Muscle of back (tissue), 11 donors: ENCODE results near the gene LDLRAP1. TPM values are rescaled to one million over a fixed set of nuclear protein-coding genes. Genes with fewer than 3 reads are reported as not detected.
"Not testable (repeated sequence)": the region's sequence is repeated elsewhere in the genome, so short reads cannot be mapped to it uniquely, and the experiment has no call there.

Source experiments
- DNase-seq, 3 donors: peaks; one replicate each; pipeline versions ENCODE4 v3.0.0 to v3.0.0-alpha.2; 2013
- polyA plus RNA-seq, 10 donors: library from polyadenylated mRNA; unstranded; fragments of 120-200 nt; gene quantifications; one replicate each; pipeline ENCODE4 v1.2.1, GENCODE V29; 2013; ENCODE audit not compliant: insufficient read length in 10 of 10

The LDLRAP1 gene
- polyA plus RNA-seq, 10 donors = 11.4 to 19.3 (median 14.2) TPM

DNA sequence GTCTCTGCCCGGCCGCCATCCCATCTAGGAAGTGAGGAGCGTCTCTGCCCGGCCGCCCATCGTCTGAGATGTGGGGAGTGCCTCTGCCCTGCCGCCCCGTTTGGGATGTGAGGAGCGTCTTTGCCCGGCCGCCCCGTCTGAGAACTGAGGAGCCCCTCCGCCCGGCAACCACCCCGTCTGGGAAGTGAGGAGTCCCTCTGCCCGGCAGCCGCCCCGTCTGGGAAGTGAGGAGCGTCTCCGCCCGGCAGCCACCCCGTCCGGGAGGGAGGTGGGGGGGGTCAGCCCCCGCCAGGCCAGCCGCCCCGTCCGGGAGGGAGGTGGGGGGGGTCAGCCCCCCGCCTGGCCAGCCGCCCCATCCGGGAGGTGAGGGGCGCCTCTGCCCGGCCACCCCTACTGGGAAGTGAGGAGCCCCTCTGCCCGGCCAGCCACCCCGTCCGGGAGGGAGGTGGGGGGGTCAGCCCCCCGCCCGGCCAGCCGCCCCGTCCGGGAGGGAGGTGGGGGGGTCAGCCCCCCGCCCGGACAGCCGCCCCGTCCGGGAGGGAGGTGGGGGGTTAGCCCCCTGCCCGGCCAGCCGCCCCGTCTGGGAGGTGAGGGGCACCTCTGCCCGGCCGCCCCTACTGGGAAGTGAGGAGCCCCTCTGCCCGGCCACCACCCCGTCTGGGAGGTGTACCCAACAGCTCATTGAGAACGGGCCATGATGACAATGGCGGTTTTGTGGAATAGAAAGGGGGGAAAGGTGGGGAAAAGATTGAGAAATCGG, 60.6 kb downstream of the LDLRAP1 start:
- not testable (repeated sequence) for DNase-seq

DNA sequence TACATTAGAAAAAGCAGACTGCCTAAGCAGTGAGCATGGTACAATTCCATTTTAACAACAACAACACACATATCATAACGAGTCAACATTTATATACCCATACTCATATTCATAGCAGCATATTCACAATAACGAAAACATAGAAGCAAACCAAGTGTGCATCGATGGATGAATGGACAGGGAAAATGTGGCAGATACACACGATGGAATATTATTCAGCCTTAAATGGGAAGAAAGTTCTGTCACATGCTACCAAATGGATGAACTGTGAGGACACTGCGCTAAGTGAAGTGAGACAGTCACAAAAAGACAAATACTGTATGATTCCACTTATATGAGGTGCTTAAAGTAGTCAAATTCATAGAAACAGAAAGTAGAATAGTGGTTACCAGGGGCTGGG, 63.7 kb downstream of the LDLRAP1 start:
- DNase-seq = no peak

DNA sequence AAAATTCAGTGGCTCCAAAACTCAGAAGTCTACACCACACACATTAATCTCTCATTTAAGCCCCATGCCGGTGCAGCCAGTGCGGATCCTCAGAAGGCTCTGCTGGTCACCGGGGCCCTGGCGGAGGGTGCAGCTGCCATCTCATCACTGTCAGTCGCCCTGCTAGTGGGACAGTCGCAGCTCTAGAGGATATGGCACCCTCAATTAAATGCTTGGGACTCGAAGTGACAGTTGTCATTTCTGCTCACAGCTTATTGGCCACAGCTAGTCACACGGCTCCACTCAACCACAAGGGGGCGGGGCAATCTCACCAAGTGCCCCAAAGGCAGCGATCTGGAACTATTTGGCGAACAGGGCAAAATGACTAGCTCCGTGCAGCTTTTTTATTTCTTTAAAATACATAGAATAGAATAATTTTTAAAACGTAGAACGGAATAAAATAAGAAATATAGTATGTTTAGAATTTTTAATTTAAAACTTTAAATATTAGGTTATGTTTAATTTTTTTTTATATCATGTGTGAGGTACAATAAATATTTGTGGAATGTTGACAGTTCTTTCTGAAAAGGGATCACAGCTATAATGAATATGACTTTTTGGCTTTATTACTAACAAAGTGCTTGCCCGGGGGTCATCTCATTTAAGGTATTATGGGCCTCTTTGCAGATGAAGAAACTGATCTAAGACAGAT, 65.2 kb downstream of the LDLRAP1 start:
- peak; percentile 78 to 89 (median 83) for DNase-seq

DNA sequence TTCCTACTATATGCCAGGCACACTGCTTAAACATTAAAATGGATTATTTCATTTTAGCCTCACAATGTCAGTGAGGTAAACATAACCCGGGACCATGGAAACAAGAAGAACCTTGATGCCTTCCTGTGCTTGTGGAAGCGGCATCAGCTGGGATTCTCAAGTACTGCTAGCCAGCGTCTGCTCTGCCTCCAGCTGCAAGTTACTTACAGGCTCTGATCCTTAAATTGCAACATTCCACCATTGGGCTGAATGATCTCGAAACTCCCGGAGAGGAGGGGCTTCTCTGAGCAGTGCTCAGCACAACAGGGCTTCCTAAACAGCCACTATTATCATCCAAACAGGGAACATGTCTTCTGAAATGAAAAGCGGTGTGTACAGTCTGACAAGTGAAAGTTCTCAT, 66.5 kb downstream of the LDLRAP1 start:
- peak in 1 of 3 donors; percentile 39 for DNase-seq

DNA sequence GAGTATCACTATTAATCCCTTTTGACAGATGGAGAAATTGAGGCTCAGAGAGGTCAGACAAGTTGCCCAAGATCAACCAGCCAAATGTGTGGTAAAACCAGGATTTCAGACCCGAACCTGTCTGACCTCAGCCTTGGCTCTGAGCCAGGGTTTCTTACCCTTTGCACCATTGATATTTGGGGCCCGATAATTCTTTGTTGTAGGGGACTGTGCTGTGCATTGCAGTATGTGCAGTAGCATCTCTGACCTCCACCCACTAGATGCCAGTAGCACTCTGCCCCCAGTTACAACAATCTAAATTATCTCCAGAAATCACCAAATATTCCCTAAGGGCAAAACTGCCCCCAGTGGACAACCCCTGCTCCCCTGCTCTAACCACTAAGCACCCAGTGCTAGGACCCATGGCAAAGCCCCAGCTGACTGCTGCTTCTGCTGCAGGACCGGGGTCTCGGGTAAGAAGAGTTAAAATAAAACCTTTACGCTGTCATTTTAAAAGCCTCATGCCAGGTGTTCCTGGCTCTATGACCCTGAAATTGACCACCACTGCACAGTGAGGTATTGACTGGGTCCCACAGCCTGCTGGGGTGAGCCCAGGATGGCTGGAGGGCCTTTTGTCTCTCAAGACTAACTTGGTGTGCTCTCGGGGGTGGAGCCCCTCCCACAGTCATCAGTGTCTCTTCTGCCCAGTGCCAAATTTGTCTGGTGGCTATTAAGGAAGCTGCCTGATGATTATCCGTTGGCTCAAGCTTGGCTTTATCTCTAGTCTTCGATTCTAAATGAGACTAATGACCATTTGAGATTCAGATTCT, 67.6 kb downstream of the LDLRAP1 start:
- DNase-seq = no peak

DNA sequence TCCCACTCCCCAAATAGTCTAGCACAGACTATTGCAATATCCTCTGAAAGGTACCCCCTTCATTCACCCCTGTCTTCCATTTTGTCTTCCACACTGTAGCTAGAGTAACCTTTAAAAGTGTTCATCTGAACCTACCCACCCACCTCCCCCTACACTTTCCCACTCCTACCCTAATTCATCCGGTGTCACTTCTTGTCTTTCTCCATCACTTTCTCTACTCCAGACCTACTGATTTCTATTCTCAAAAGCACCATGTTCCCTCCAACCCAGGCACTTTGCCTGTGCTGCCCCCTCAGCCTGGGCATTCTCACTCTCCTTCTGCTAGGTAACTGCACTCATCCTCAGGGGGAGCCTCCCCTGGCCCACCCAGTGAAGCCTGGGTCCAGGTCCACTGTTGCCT, 68.4 kb downstream of the LDLRAP1 start:
- no peak for DNase-seq

DNA sequence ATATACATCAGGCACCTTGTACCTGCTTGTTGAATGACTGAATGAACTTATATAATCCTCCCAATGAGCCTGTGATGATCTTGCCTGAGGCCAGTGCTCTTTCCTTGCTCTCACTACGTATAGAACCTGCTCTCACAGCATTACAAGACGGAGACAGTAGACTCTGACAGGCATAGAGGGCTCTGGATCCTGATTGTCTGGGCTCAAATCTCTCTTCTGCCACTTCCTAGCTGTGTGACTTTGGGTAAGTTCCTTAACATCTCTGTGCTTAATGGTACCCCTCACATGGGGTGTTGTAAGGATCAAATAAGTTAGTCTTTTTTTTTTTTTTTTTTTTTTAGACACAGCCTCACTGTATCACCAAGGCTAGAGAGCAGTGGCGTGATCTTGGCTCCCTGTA, 69.0 kb downstream of the LDLRAP1 start:
- no peak for DNase-seq

DNA sequence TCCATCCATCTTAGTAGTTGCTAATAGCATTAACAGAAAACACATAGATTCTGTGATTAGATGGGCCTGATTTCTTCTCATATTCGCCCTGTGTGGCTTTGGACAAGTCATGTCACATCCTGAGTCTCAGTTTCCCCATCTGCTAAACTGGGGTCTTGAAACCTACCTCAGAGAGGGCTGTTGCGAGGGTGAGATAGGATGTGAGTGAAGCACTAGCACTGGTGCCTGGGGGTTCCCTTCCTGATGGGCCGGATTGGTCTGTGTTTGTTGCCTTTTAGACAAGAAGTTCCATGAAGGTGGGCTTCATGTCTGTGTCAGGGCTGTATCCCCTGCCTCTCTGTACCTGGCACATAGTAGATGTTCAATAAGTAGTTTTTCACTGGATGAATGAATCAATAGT, 69.7 kb downstream of the LDLRAP1 start:
- DNase-seq = no peak

DNA sequence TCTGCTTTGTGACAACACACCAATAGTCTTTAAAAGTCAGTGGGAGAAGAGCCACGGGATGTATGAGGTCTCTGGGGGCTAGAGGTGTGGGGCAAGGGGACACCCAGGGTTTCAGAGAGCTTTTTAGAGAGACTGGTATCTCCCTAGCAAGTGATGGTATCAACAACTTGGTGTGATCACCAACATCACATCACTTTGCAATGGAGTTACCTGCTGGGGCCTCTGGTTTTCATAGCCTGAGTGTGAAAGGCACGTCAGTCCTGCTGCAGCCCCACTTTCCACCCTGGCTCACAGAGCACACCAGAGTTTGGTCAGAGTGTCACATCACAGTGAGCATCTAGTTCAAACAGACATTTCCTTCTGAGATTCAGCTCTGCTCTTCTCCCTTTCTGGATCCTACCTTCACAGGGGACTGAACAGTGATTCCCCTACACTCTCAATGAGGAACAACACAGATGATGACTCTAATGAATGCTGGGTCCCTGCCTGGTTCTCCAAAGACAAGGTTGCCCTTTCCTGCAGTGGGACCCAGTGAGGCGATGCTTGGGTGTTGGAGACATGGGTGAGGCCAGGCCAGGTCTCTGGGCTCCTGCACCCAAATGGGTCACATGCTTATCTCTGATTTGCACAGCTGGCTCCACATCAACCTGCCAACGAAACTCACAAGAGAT, 71.2 kb downstream of the LDLRAP1 start:
- DNase-seq = no peak

DNA sequence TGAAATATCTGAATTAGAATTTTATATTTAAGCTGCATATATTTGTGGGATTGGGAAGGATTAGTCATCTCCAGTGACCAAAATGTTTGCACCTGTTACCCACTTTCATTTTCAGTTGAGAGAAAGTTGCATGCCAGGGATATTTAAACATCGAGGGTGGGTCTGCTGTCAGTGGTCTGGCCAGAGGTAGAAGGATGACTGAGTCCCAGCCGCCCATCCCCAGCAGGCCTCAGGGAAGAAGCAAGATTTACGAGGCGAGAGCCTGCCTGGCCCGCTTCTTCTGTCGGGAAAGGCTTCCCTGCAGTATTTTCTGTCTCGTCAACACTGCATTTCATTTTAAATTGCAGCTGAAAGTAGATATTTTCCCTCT, 71.8 kb downstream of the LDLRAP1 start:
- DNase-seq = no peak

DNA sequence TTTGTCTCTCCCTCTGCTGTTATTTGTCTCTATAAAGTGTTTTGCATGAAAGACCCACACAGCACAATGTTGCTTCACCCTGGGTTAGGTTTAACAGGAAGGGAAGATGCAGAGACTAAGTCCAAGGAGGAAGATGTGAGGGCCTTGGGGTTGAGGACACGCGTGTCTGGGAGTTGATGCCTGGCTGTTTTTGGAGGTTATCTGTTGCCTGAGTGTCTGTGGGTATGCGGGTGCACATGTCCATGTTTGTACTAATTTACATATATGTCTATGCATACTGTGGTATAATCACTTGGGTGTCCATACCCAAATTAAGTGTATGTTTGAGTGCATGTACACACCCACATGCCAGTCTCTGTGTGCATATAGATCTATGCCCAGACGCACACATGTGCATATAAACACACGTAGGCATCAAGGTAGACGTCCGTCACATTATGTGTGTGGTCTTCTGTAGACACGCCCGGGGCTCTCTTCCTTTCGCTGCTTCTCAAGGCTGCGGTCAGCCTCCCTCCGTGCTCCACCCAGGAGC, 72.2 kb downstream of the LDLRAP1 start:
- DNase-seq = no peak

DNA sequence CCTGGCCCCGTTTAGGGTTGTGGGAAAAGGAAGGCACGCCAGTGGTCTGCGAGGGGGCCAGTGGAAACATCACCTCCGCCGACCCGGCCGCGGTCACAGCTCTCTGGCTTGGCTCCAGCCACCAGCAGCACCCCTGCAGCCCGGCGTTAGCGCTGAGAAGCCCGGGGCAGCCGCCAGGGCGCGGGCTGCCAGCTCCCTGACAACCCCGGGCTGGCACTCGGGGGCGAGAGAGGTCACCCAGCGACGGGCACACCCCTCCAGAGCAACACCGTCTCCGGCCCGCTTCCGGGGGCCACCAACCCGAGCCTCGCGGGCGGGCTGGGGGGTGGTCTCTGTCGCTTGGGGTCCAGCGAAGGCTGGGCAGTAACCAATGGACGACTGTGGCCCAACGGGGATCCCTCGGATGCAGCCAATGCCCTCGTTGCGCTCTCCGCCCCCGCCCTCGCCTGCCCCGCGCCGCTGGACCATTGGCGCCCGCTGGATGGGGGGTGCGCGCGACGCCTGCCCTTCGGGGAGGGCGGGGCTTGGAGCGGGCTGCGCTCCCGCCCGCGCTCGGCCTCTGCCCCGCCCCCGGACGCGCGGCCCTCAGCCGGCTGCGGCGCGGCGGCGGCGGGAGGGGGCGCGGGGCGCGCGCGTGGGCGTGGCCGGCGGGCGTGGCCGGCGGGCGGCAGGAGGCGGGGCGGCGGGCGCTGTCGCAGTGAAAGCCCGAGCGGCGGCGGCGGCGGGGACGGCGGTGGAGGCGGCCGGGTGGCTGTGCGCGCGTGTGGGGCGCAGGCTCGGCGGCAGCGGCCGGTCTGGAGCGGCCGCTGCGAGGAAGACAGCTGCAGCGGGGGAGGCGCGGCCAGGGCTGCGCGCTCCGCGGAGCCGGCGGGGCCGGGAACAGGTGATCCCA, 72.9 kb downstream of the LDLRAP1 start, which contains the start of gene MAN1C1:
MAN1C1 (plus strand) TSS at position 697 of the 892 bp plus-strand sequence. CDS start 1,007 bp downstream, outside the sequence.
- DNase-seq = peak; percentile 79 to 91 (median 88)

DNA sequence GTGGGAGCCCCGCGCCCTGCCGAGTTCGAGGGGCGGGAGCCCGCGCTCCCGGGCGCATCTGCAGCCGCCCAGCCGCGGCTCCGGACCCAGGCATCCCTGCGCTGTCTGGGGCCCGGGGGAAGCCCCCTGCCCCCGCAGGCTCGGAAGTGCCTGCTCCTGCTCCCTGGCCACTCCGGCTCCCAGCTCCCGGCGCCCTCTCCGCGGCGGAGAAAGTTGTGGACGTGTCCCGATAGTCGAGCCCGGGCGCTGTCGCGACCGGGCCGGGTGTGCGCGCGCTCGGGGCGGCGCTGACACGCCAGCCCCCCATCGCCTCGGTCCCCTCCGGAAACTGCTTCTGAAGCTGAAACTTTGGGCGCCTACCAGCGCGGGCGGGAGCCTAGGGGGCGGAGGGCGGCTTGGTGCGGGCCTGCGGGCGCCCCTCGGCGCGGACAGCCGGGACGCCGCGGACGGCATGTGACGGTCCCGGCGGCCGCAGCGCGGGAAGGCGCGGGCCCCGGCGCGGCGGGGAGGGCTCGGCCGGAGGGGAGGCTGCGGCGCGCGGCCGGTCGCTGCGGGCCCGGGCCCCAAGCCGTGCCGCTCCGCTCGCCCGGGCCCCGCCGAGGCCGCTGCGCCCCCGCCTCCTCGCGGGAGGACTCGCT, 73.7 kb downstream of the LDLRAP1 start:
- DNase-seq = peak in 2 of 3 donors; percentile 18 to 59

DNA sequence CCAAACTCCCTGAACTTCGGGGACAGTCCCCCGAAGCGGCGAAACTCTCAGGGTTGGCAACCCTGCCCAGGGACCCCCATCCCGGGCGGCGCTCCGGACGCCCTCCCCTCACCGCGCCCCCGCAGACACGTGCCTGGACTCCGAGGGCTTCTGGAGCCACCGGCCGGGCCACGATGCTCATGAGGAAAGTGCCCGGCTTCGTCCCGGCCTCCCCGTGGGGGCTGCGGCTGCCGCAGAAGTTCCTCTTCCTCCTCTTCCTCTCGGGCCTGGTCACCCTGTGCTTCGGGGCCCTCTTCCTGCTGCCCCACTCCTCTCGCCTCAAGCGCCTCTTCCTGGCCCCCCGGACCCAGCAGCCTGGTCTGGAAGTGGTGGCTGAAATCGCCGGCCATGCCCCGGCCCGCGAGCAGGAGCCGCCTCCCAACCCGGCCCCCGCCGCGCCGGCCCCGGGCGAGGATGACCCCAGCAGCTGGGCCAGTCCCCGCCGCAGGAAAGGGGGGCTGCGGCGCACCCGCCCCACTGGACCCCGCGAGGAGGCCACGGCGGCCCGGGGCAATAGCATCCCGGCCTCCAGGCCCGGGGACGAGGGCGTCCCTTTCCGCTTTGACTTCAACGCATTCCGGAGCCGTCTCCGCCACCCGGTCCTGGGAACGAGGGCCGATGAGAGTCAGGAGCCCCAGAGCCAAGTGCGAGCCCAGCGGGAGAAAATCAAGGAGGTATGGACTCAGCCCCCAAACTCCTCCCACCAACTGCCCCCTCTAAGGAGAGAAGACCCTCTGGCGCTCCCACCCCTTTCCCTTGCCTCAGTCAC, 74.4 kb downstream of the LDLRAP1 start:
- peak in 1 of 3 donors; percentile 52 for DNase-seq

DNA sequence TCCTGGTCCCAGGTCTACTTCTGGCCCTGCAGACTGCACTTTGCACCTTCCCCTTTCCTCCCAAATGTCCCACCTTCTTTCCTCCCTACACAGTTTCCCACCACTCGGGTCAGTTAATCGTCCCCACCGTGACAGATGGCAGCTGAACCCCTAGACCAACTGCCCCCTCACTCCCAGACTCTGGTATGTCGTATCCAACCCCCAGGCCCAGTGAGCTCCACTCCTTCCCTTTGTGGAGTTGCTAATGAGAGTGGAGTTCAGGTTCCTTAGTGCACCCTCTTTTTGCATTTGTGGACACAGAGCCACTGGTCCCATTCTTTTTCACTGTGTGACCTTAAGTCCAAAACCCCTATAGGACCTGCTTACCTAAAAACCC, 75.0 kb downstream of the LDLRAP1 start:
- peak in 1 of 3 donors; percentile 29 for DNase-seq
